SK-N-SH (cell line): ENCODE data around the gene SMYD3.

ENCODE experiments used
- CTCF ChIP-seq: fragments of 200-600 bp; sonication (generic); IDR thresholded peaks from 2 replicates; pipeline ENCODE4 v1.6.1; 2017; ENCODE audit warnings: antibody characterized with exemption, mild to moderate bottlenecking, moderate library complexity
- SIN3A ChIP-seq: IDR thresholded peaks from 2 replicates; pipeline ENCODE4 v1.6.1; 2012; ENCODE audit warnings: low read depth, mild to moderate bottlenecking, low read length, moderate library complexity, borderline replicate concordance
- USF1 ChIP-seq: IDR thresholded peaks from 2 replicates; pipeline ENCODE4 v1.4.0; 2012; ENCODE audit warnings: low read depth, borderline replicate concordance
- TF ChIP-seq, protein P1 (sequence below): fragments of 150-350 bp; IDR thresholded peaks from 2 replicates; pipeline ENCODE4 v1.6.1; 2016; ENCODE audit warnings: mild to moderate bottlenecking, low read depth, low read length

DNA sequence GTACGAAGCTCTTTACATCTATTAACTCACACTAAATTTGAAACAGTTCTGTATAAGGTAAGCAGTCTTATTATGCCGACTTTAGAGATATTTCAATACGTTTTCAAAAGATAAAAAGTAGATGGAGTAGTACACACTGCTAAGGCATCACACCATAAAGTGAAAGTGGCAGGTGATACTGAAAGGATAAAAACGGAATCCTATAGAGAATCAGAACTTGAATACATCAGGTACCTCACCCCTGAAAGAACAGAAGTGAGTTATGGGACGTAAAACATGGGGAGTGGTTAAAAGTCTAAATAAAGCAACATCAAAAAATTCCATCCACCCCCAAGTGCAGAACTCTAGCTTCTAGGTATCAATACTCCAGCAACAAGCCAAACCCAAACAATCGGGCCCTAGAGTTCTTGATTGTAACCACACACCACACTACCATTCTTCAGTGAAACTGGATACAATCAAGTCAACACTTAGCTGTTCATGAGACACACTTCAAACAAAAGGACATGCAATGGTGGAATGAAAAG, 142.6 kb downstream of the SMYD3 start:
- TF ChIP-seq SIN3A (no peak), CTCF (no peak), USF1 (no peak)
- TF ChIP-seq, protein P1, sequence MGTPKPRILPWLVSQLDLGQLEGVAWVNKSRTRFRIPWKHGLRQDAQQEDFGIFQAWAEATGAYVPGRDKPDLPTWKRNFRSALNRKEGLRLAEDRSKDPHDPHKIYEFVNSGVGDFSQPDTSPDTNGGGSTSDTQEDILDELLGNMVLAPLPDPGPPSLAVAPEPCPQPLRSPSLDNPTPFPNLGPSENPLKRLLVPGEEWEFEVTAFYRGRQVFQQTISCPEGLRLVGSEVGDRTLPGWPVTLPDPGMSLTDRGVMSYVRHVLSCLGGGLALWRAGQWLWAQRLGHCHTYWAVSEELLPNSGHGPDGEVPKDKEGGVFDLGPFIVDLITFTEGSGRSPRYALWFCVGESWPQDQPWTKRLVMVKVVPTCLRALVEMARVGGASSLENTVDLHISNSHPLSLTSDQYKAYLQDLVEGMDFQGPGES, result no peak
